ENCODE results near the gene MDM2. TPM values are rescaled to one million over a fixed set of nuclear protein-coding genes. Genes with fewer than 3 reads are reported as not detected.

MDM2 gene
- total and polyA plus RNA-seq, 2 of the 8 experiments (the other 6 are each of a cell fraction or from before 2014, with no cell fraction given) = 15.1 to 115 TPM

DNA sequence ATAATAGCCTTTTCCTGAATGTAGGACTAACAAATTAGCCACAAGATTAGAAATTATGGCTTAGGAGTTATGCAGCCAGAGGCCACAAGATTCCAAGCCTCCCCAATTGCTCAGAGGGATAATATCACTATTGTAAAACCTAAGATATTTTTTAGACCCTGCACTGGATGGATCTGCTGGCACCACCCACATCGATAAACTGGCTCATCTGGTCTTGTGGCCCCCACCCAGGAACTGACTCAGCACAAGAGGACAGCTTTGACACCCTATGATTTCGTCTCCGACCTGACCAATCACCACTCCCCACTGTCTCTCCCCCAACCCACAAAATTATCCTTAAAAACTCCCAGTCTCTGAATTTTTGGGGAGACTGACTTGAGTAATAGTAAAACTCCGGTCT, 70.3 kb downstream of the MDM2 start:
- H2BK5ac ChIP-seq (ENCODE audit: low read depth, low read length) = no peak overlapping the region
- H4K8ac ChIP-seq (ENCODE audit: extremely low read depth, insufficient read depth, low read length) = no peak overlapping the region
- no peak overlapping the region for H4K91ac ChIP-seq (replicated peaks; ENCODE audit: insufficient read length, low read length)
- H3K27me3 ChIP-seq (replicated peaks in 1 of 4; ENCODE audit: control insufficient read depth in 3 of 4, extremely low read depth in 1 of 4, insufficient read depth in 3 of 4, low read length in 3 of 4) = no peaks in the 10 kb centered on the region
- no peak overlapping the region for H3K27ac ChIP-seq (ENCODE audit: low read depth, low read length)
- TF ChIP-seq, protein P1, sequence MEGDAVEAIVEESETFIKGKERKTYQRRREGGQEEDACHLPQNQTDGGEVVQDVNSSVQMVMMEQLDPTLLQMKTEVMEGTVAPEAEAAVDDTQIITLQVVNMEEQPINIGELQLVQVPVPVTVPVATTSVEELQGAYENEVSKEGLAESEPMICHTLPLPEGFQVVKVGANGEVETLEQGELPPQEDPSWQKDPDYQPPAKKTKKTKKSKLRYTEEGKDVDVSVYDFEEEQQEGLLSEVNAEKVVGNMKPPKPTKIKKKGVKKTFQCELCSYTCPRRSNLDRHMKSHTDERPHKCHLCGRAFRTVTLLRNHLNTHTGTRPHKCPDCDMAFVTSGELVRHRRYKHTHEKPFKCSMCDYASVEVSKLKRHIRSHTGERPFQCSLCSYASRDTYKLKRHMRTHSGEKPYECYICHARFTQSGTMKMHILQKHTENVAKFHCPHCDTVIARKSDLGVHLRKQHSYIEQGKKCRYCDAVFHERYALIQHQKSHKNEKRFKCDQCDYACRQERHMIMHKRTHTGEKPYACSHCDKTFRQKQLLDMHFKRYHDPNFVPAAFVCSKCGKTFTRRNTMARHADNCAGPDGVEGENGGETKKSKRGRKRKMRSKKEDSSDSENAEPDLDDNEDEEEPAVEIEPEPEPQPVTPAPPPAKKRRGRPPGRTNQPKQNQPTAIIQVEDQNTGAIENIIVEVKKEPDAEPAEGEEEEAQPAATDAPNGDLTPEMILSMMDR (IDR thresholded peaks at IDR 0.05; ENCODE audit: control extremely low read depth in 1 of 3, insufficient read depth in 1 of 3, low read depth in 1 of 3, low read length in 3 of 3) = no peak
- TF ChIP-seq FOSL1 (IDR thresholded peaks at IDR 0.05; ENCODE audit: insufficient read depth, low read depth, low read length) = no peak
- no peak for TF ChIP-seq EZH2 (IDR thresholded peaks at IDR 0.05; ENCODE audit: low read depth, low read length, severe bottlenecking)
- no peak for TF ChIP-seq PHF8 (conservative IDR thresholded peaks at IDR 0.05; ENCODE audit: low read depth, low read length)
- TF ChIP-seq SUZ12 (IDR thresholded peaks at IDR 0.05; ENCODE audit: low read length) = no peak
- no peak overlapping the region for H3K4me3 ChIP-seq (ENCODE audit: extremely low read depth in 1 of 4, insufficient read depth in 2 of 4, low read depth in 3 of 4, low read length in 4 of 4)
- H3K18ac ChIP-seq (ENCODE audit: extremely low read depth, low read length) = no peak overlapping the region
- no peaks in the 10 kb centered on the region for H3K4me1 ChIP-seq (replicated peaks in 1 of 4; ENCODE audit: control insufficient read depth in 3 of 4, insufficient read depth in 4 of 4, low read length in 3 of 4)
- no peak overlapping the region for H3K4me2 ChIP-seq (ENCODE audit: insufficient read depth in 1 of 2, low read depth in 2 of 2, low read length in 2 of 2)
- H3K9me3 ChIP-seq (ENCODE audit: insufficient read depth in 2 of 2, low read depth in 1 of 2, low read length in 1 of 2) = peaks cover 0 to 4% of the 10 kb centered on the region in 2 experiments; a peak in 1 of 4 replicates
- DNase-seq (ENCODE audit: low read depth in 1 of 2, low spot score in 2 of 2) (no peak), FAIRE-seq (no peak)
- H3K14ac ChIP-seq (ENCODE audit: insufficient read length) = no peak overlapping the region
- ChIA-PET POLR2A (ENCODE audit: partially characterized antibody) (no interaction called here), CTCF (ENCODE audit: partially characterized antibody) (no interaction called here)
- H2BK120ac ChIP-seq (replicated peaks; ENCODE audit: low read depth, low read length) = no peak overlapping the region
- no peaks in the 10 kb centered on the region for H4K20me1 ChIP-seq (replicated peaks in 1 of 2; ENCODE audit: control insufficient read depth in 1 of 2, insufficient read depth in 2 of 2, low read length in 2 of 2)
- H3K36me3 ChIP-seq (ENCODE audit: control insufficient read depth in 2 of 4, insufficient read depth in 4 of 4, low read length in 3 of 4) = no peaks in the 10 kb centered on the region
- no peak overlapping the region for H2AFZ ChIP-seq (ENCODE audit: low read length)
- H3K4ac ChIP-seq (replicated peaks; ENCODE audit: insufficient read length, low read depth, low read length) = no peak overlapping the region
- 87% methylated on average over 4 of the region's 4 CpGs; no CpG with 5 or more reads in 1 of the 2 experiments for WGBS, 2 experiments (ENCODE audit: extremely low coverage in 1 of 2, insufficient coverage in 1 of 2, insufficient read length in 1 of 2, insufficient replicate concordance in 2 of 2, low coverage in 1 of 2, low lambda C conversion rate in 2 of 2, missing lambda C conversion rate in 1 of 2)
- H3K79me2 ChIP-seq (ENCODE audit: control insufficient read depth in 1 of 2, insufficient read depth in 2 of 2, low read length in 2 of 2) = no peaks in the 10 kb centered on the region
- no peak overlapping the region for H2AK5ac ChIP-seq (ENCODE audit: low read depth, low read length)
- H4K5ac ChIP-seq (ENCODE audit: insufficient read length, low read depth, low read length) = no peak overlapping the region
- no peak overlapping the region for H2BK12ac ChIP-seq (ENCODE audit: low read depth, low read length)
- no peak overlapping the region for H2BK20ac ChIP-seq (ENCODE audit: low read length)
- H3K9ac ChIP-seq (replicated peaks in 1 of 4; ENCODE audit: extremely low read depth in 1 of 4, low read depth in 3 of 4, low read length in 3 of 4) = no peak overlapping the region
- no peak overlapping the region for H3K23ac ChIP-seq (ENCODE audit: insufficient read length)
- no peaks in the 10 kb centered on the region for H3K79me1 ChIP-seq (ENCODE audit: low read depth, low read length)
- no peak overlapping the region for H2BK15ac ChIP-seq (ENCODE audit: low read length)
- no peak overlapping the region for H3K56ac ChIP-seq (replicated peaks; ENCODE audit: insufficient read length, low read depth, low read length)
- H3K23me2 ChIP-seq (ENCODE audit: low read depth, low read length) = no peaks in the 10 kb centered on the region

All from H1 (cell line).